Natural killer cell (primary cell): ENCODE measurements around the gene PLBD2. TPM values are rescaled to one million over a fixed set of nuclear protein-coding genes. Genes with fewer than 3 reads are reported as not detected.

Experiments used
- ATAC-seq, 3 donors: fragments of 150-1000 bp in 2 of 3; fragments of 200-7000 bp in 1 of 3; cut with Tn5 transposase; 1 replicate in 1 of 3; 2 replicates in 2 of 3; pipeline ENCODE4 v1.10.0; 2021; ENCODE audit warnings: mild to moderate bottlenecking in 2 of 3, moderate library complexity in 2 of 3
- DNase-seq, 2 donors: peaks; one replicate each; pipeline versions ENCODE4 v3.0.0 to v3.0.0-alpha.2; 2013 to 2021; ENCODE audit warnings: mixed read lengths in 1 of 2
- H3K27ac ChIP-seq: one replicate; pipeline ENCODE4 v1.5.1; 2013; ENCODE audit warnings: mild to moderate bottlenecking, low read length
- H3K27me3 ChIP-seq: one replicate; pipeline ENCODE4 v1.6.1; 2013; ENCODE audit warnings: low read length; ENCODE audit not compliant: control insufficient read depth, insufficient read depth
- H3K36me3 ChIP-seq: one replicate; pipeline ENCODE4 v1.6.1; 2013; ENCODE audit warnings: low read length; ENCODE audit not compliant: control insufficient read depth, insufficient read depth
- H3K4me1 ChIP-seq: one replicate; pipeline ENCODE4 v1.6.1; 2013; ENCODE audit warnings: low read length; ENCODE audit not compliant: control insufficient read depth, insufficient read depth
- H3K4me3 ChIP-seq: one replicate; pipeline ENCODE4 v1.5.1; 2013; ENCODE audit warnings: low read length
- H3K9me3 ChIP-seq: one replicate; pipeline ENCODE4 v1.6.1; 2013; ENCODE audit warnings: low read length; ENCODE audit not compliant: control insufficient read depth, insufficient read depth
- H3K27ac Mint-ChIP-seq, 2 donors: one replicate each; pipeline ENCODE4 v1.8.0; 2022; ENCODE audit warnings: mild to moderate bottlenecking in 2 of 2, mixed read lengths in 2 of 2, moderate library complexity in 1 of 2
- H3K27me3 Mint-ChIP-seq, 2 donors: one replicate each; pipeline ENCODE4 v1.8.0; 2022; ENCODE audit warnings: low read depth in 2 of 2, mixed read lengths in 2 of 2
- H3K36me3 Mint-ChIP-seq: one replicate; pipeline ENCODE4 v1.8.0; 2022; ENCODE audit warnings: mixed read lengths
- H3K4me1 Mint-ChIP-seq, 2 donors: one replicate each; pipeline ENCODE4 v1.8.0; 2022; ENCODE audit warnings: mixed read lengths in 2 of 2
- H3K4me3 Mint-ChIP-seq: one replicate; pipeline ENCODE4 v1.8.0; 2022; ENCODE audit warnings: mild to moderate bottlenecking, moderate library complexity, mixed read lengths
- H3K9me3 Mint-ChIP-seq, 2 donors: one replicate each; pipeline ENCODE4 v1.8.0; 2022; ENCODE audit warnings: mixed read lengths in 2 of 2
- CTCF ChIP-seq: fragments of 200-600 bp; IDR thresholded peaks from one replicate; pipeline ENCODE4 v1.8.0; 2022; ENCODE audit warnings: antibody characterized with exemption
- WGBS: methylation state at CpG from one replicate; pipeline ENCODE4 v1.1.7; 2013; ENCODE audit warnings: missing lambda C conversion rate; ENCODE audit not compliant: insufficient coverage; 5-methylcytosine and 5-hydroxymethylcytosine counted together
- intact Hi-C: fragments of 100-400 bp; cut with micrococcal nuclease; formaldehyde crosslinking; loops from one replicate; pipeline ENCODE4 v1.14.2; 2022
- total RNA-seq, 4 donors: library from RNA; stranded (reverse); fragments of 120-200 nt in 1 of 4; gene quantifications; one replicate each; pipeline versions ENCODE4 v1.2.3 to v1.2.4, GENCODE V29; 2013 to 2022

The PLBD2 gene
- total RNA-seq, 3 donors from 2014 or later (not counting 1 experiment from before 2014, with no cell fraction given), result 15.5 to 18.1 (median 16.3) TPM

DNA sequence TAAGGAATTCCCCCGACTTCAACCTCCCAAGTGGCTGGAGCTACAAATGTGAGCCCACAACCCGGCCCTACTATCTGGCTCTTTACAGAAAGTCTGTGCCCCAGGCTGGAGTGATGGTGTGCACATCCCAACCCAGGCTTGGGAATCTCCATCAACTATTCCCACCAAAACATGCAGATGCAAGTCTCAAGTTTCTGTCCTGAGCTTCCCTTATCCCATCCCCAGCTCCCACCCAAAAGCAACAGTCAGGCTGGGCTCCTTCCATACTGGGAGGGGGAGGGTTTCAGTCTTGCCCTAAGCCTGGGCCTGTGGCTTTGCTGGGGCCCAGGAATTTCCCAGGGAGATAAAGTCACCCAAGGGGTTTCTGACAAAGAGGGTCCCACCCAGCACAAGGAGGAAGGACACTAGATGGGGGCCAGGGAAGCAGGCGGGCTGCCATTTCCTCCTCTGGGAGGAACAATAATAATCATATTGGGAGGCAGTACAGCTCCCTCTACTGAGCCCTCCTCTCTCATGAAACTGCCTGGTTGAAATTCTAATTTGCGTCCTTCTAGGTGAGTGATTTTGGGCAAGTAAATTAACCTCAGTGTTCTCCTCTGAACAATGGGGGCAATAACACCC is 31.5 kb upstream of the PLBD2 start:
- no peak for TF ChIP-seq CTCF
- no peak overlapping the region for H3K27ac Mint-ChIP-seq
- H3K36me3 Mint-ChIP-seq, result no peaks in the 10 kb centered on the region
- no peaks in the 10 kb centered on the region for H3K9me3 ChIP-seq
- H3K36me3 ChIP-seq, result peaks cover 14% of the 10 kb centered on the region
- no peak overlapping the region for H3K4me3 ChIP-seq
- 95% methylated on average over 4 of the region's 4 CpGs for WGBS
- H3K4me3 Mint-ChIP-seq, result no peak overlapping the region
- no peak for DNase-seq
- no peaks in the 10 kb centered on the region for H3K9me3 Mint-ChIP-seq
- no peak overlapping the region for H3K27ac ChIP-seq
- peaks cover 7 to 35% of the 10 kb centered on the region in 2 donors for H3K4me1 Mint-ChIP-seq
- H3K27me3 ChIP-seq, result no peaks in the 10 kb centered on the region
- H3K27me3 Mint-ChIP-seq, result no peaks in the 10 kb centered on the region
- no peak for ATAC-seq
- no peaks in the 10 kb centered on the region for H3K4me1 ChIP-seq
- intact Hi-C loops, result no loop called here

DNA sequence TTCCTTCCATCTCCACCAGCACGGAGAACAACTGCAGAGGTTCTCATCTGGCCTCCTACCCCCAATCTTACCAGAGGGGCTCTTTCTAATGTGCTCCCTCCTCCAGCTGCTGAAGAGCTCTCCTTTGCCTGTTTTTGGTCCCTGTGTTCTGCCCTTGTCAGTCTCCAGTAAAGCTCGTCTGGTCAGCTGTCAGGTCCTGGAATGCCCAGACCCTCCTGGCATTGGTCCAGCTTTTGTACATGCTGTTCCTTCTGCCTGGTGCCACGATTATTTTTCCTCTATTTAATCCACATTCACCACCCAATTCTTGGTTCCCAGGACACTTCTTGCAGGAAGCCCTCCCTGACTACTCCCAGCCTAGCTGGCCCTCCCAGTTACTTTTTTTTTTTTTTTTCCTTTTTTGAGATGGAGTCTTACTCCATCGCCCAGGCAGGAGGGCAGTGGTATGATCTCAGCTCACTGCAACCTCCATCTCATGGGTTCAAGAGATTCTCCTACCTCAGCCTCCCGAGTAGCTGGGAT is 30.0 kb upstream of the PLBD2 start:
- Mint-ChIP-seq H3K27ac (no peak overlapping the region), H3K27me3 (no peaks in the 10 kb centered on the region), H3K36me3 (no peaks in the 10 kb centered on the region), H3K4me1 (peaks cover 8 to 32% of the 10 kb centered on the region in 2 donors), H3K4me3 (no peak overlapping the region), H3K9me3 (no peaks in the 10 kb centered on the region)
- DNase-seq, result no peak
- Histone ChIP-seq H3K36me3 (peaks cover 14% of the 10 kb centered on the region), H3K4me1 (peaks cover 10% of the 10 kb centered on the region), H3K27ac (no peak overlapping the region), H3K4me3 (no peak overlapping the region), H3K27me3 (no peaks in the 10 kb centered on the region), H3K9me3 (no peaks in the 10 kb centered on the region)
- no peak for TF ChIP-seq CTCF
- WGBS, result 89% methylated on average over 3 of the region's 5 CpGs
- ATAC-seq, result no peak
- intact Hi-C loops, result no loop called here

DNA sequence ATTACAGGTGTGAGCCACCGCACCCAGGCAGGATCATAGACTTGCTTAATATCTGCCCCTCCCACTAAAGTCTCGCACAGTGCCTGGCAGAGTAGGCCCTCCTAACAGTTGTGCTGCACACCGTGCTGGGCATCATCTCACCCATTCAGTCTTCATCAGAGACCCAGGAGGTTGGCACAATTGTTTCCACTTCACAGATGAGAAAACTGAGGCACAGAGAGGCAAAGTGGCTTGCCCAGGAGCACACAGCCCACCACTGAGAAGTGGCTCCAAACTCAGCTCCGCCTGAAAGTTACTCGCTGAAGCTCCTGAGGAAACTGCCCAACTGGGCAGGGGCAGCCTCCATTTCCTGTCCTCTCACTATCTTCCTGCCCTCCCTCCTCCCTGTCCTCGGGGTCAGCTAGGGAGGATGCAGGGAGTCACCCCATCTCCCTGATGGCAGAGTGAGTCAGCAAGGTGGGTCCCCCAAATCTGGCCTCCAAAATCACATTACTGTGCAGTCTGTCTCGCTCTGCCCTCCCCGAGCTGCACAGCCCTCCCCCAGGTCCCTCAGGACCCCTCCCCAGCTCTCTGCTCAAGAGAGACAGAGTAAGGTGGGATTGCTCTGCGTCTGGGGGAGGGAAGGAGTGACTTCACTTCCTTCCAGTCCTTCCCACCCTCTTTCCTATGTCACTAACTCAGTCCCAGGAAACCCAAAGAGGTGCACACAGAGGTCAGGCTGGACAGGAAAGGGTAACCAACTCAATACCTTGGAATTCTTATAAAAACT is 29.2 kb upstream of the PLBD2 start:
- Mint-ChIP-seq H3K27ac (no peak overlapping the region), H3K4me1 (peaks cover 13 to 40% of the 10 kb centered on the region in 2 donors), H3K36me3 (no peaks in the 10 kb centered on the region), H3K4me3 (no peak overlapping the region), H3K27me3 (no peaks in the 10 kb centered on the region), H3K9me3 (no peaks in the 10 kb centered on the region)
- no peak for TF ChIP-seq CTCF
- H3K4me3 ChIP-seq, result no peak overlapping the region
- intact Hi-C loops, result no loop called here
- peaks cover 18% of the 10 kb centered on the region for H3K4me1 ChIP-seq
- H3K36me3 ChIP-seq, result peaks cover 14% of the 10 kb centered on the region
- DNase-seq (no peak), ATAC-seq (no peak)
- no peaks in the 10 kb centered on the region for H3K9me3 ChIP-seq
- H3K27me3 ChIP-seq, result no peaks in the 10 kb centered on the region
- 95% methylated on average over 7 of the region's 9 CpGs for WGBS
- no peak overlapping the region for H3K27ac ChIP-seq
